ENCODE measurements around the gene MRPS14. TPM values are rescaled to one million over a fixed set of nuclear protein-coding genes. Genes with fewer than 3 reads are reported as not detected.
A peak's percentile ranks its signal among the peaks of the same experiment; 100 is the strongest.

The MRPS14 gene
- total and polyA plus RNA-seq, 2 experiments from 2014 or later = 26.5 to 65.8 TPM

- Histone ChIP-seq H3K4me2 (peak overlapping the region; percentile 79), H3K79me2 (peaks cover 19% of the 10 kb centered on the region), H3K4me3 (no peak overlapping the region), H3K9me3 (ENCODE audit: low read depth) (no peaks in the 10 kb centered on the region), H2AFZ (no peak overlapping the region), H3K36me3 (replicated peaks; ENCODE audit: insufficient read depth, low read depth) (no peaks in the 10 kb centered on the region), H4K20me1 (ENCODE audit: insufficient read depth, poor library complexity, severe bottlenecking) (peaks cover 8% of the 10 kb centered on the region), H3K4me1 (ENCODE audit: insufficient read depth) (peaks cover 15% of the 10 kb centered on the region), H3K9me2 (replicated peaks; ENCODE audit: insufficient read depth) (no peaks in the 10 kb centered on the region), H3K27me3 (no peaks in the 10 kb centered on the region), H3K27ac (peak overlapping the region; percentile 32)
- no peak for TF ChIP-seq CTCF (IDR thresholded peaks at IDR 0.05; ENCODE audit: poor library complexity)
- TF ChIP-seq EZH2 (IDR thresholded peaks at IDR 0.05; ENCODE audit: borderline replicate concordance) = no peak
- TF ChIP-seq EZH2phosphoT487 (IDR thresholded peaks at IDR 0.05; ENCODE audit: low read depth, severe bottlenecking, unreplicated experiment) = no peak
- no peak for DNase-seq (ENCODE audit: low spot score)
- WGBS (ENCODE audit: low lambda C conversion rate, missing lambda C conversion rate) = 69% methylated on average over 3 of the region's 3 CpGs
Measured at GRCh38 chr1:174997041-174997440, 26.2 kb downstream of the MRPS14 start.

DNA sequence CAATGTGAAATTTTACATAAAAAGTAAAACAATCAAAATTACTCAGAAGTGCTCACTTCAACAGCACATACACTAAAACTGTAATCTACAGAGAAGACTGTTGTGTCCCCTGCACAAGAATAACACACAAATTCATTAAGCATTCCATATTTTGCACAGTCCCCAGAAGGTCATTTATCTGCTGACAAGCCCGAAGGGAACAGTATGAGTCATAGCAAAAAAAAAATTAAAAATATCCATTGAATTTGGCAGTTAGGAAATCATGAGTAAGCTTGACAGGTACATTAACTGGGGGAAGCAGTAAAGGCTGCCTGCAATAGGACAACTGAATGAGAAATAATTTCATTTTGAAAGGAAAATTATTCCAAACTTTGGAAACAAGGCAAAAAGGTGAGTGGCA lies 26.7 kb downstream of the MRPS14 start:
- no peaks in the 10 kb centered on the region for H3K27me3 ChIP-seq
- H3K36me3 ChIP-seq (replicated peaks; ENCODE audit: insufficient read depth, low read depth) = no peaks in the 10 kb centered on the region
- WGBS (ENCODE audit: low lambda C conversion rate, missing lambda C conversion rate) = 52% methylated on average over 1 of the region's 1 CpG
- H2AFZ ChIP-seq = no peak overlapping the region
- H3K9me3 ChIP-seq (ENCODE audit: low read depth) = no peaks in the 10 kb centered on the region
- DNase-seq (ENCODE audit: low spot score) = no peak
- H3K27ac ChIP-seq = peak overlapping the region; percentile 32
- TF ChIP-seq EZH2phosphoT487 (IDR thresholded peaks at IDR 0.05; ENCODE audit: low read depth, severe bottlenecking, unreplicated experiment) (no peak), EZH2 (IDR thresholded peaks at IDR 0.05; ENCODE audit: borderline replicate concordance) (no peak), CTCF (IDR thresholded peaks at IDR 0.05; ENCODE audit: poor library complexity) (no peak)
- H3K4me1 ChIP-seq (ENCODE audit: insufficient read depth) = peaks cover 14% of the 10 kb centered on the region
- no peak overlapping the region for H3K4me3 ChIP-seq
- H4K20me1 ChIP-seq (ENCODE audit: insufficient read depth, poor library complexity, severe bottlenecking) = peaks cover 6% of the 10 kb centered on the region
- H3K79me2 ChIP-seq = peaks cover 13% of the 10 kb centered on the region
- peak overlapping the region; percentile 79 for H3K4me2 ChIP-seq
- H3K9me2 ChIP-seq (replicated peaks; ENCODE audit: insufficient read depth) = no peaks in the 10 kb centered on the region

GRCh38 chr1:174995916-174996315 lies 27.3 kb downstream of the MRPS14 start:
- Histone ChIP-seq H3K27ac (no peak overlapping the region), H3K27me3 (no peaks in the 10 kb centered on the region)

More at GRCh38 chr1:174995916-174996315, 27.3 kb downstream of the MRPS14 start:
- H3K9me2 ChIP-seq (replicated peaks; ENCODE audit: insufficient read depth) = no peaks in the 10 kb centered on the region
- peaks cover 14% of the 10 kb centered on the region for H3K4me1 ChIP-seq (ENCODE audit: insufficient read depth)
- peaks cover 8% of the 10 kb centered on the region for H3K79me2 ChIP-seq
- no peak overlapping the region for H3K4me3 ChIP-seq
- 86% methylated on average over 1 of the region's 1 CpG for WGBS (ENCODE audit: low lambda C conversion rate, missing lambda C conversion rate)
- no peaks in the 10 kb centered on the region for H3K9me3 ChIP-seq (ENCODE audit: low read depth)
- H3K36me3 ChIP-seq (replicated peaks; ENCODE audit: insufficient read depth, low read depth) = no peaks in the 10 kb centered on the region
- peaks cover under 1% of the 10 kb centered on the region for H4K20me1 ChIP-seq (ENCODE audit: insufficient read depth, poor library complexity, severe bottlenecking)
- no peak overlapping the region for H3K4me2 ChIP-seq
- no peak overlapping the region for H2AFZ ChIP-seq
- DNase-seq (ENCODE audit: low spot score) = no peak
- TF ChIP-seq EZH2phosphoT487 (IDR thresholded peaks at IDR 0.05; ENCODE audit: low read depth, severe bottlenecking, unreplicated experiment) (no peak), EZH2 (IDR thresholded peaks at IDR 0.05; ENCODE audit: borderline replicate concordance) (no peak), CTCF (IDR thresholded peaks at IDR 0.05; ENCODE audit: poor library complexity) (no peak)
